ENCODE data around the gene CAND2.

DNA sequence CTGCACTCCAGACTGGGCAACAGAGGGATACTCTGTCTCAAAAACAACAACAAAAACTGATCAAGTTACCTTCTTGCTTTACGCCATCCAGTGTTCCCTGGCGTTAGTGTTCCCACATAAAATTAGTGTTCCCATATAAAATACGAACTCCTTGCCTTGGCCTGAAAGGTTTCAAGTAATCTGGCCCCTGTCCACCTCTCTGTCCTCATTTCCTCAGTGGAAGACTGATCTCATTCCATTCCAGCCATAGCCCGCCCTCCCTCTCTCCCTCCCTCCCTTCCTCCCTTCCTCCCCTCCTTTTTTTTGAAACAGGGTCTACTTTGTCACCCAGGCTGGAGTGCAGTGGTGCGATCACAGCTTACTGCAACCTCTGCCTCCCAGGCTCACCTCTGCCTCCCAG lies 2.8 kb upstream of the CAND2 start:
- TF ChIP-seq EZH2 (IDR thresholded peaks at IDR 0.05; ENCODE audit: insufficient read depth, poor library complexity, severe bottlenecking) (no peak), EZH2phosphoT487 (IDR thresholded peaks at IDR 0.05; ENCODE audit: insufficient read depth, low read depth) (no peak)
